ENCODE measurements around the gene TBC1D25. TPM values are rescaled to one million over a fixed set of nuclear protein-coding genes. Genes with fewer than 3 reads are reported as not detected.

TBC1D25 gene
- total and polyA plus RNA-seq, 2 experiments from 2014 or later, result 1.9 to 4.5 TPM

DNA sequence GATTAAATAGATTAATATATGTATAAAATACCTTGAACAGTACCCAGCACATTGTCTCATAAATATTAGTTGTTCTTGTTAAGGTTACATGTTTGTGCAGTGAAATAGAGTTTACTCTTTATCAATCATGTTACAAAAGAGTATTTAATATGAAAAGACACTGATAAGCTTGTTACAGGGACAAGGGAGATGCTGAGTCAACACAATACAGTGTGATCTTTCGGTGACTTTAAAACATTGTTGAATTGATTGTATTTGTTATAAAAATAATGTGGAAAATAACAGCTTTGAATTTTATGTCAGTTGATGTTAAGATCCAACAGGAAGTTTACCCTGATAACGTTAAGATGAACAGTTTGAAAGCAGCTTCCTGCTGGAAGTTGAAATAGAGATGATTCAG is 56.4 kb downstream of the TBC1D25 start:
- H3K27me3 ChIP-seq (ENCODE audit: insufficient read depth), result no peaks in the 10 kb centered on the region
- Mint-ChIP-seq H3K4me1 (peaks cover 5% of the 10 kb centered on the region; the same call in 2 of the 3 replicates), H3K27ac (no peak overlapping the region), H3K36me3 (ENCODE audit: low read depth) (no peaks in the 10 kb centered on the region), H3K4me3 (no peak overlapping the region), H3K9me3 (no peaks in the 10 kb centered on the region), H3K27me3 (ENCODE audit: insufficient read depth, low read depth, poor library complexity) (peaks cover 5% of the 10 kb centered on the region)
- ATAC-seq, result no peak
- H3K36me3 ChIP-seq (ENCODE audit: insufficient read depth), result no peaks in the 10 kb centered on the region
- H2AFZ ChIP-seq, result no peak overlapping the region
- no peaks in the 10 kb centered on the region for H3K79me2 ChIP-seq (replicated peaks; ENCODE audit: insufficient read depth)
- no peak for DNase-seq (ENCODE audit: low spot score)
- no peaks in the 10 kb centered on the region for H3K9me2 ChIP-seq (ENCODE audit: insufficient read depth)
- TF ChIP-seq NANOG (IDR thresholded peaks at IDR 0.05; ENCODE audit: borderline replicate concordance) (no peak), ZNF114 (CRISPR knock-in tag; IDR thresholded peaks at IDR 0.05) (no peak), POLR2AphosphoS5 (IDR thresholded peaks at IDR 0.05; ENCODE audit: low read depth) (no peak), STAT1 (IDR thresholded peaks at IDR 0.05; ENCODE audit: unreplicated experiment) (no peak), CREB1 (CRISPR knock-in tag; IDR thresholded peaks at IDR 0.05; ENCODE audit: low read depth) (no peak), ZNF331 (CRISPR knock-in tag; IDR thresholded peaks at IDR 0.05; ENCODE audit: low read depth) (no peak), JUNB (IDR thresholded peaks at IDR 0.05; ENCODE audit: unreplicated experiment) (no peak), CTCF (conservative IDR thresholded peaks at IDR 0.05; ENCODE audit: low read depth in 2 of 2) (no peak), REST (IDR thresholded peaks at IDR 0.05; ENCODE audit: unreplicated experiment) (no peak), EZH2phosphoT487 (IDR thresholded peaks at IDR 0.05; ENCODE audit: unreplicated experiment) (no peak), EZH2 (IDR thresholded peaks at IDR 0.05; ENCODE audit: low read depth, unreplicated experiment) (no peak)
- TF ChIP-seq, protein P1, sequence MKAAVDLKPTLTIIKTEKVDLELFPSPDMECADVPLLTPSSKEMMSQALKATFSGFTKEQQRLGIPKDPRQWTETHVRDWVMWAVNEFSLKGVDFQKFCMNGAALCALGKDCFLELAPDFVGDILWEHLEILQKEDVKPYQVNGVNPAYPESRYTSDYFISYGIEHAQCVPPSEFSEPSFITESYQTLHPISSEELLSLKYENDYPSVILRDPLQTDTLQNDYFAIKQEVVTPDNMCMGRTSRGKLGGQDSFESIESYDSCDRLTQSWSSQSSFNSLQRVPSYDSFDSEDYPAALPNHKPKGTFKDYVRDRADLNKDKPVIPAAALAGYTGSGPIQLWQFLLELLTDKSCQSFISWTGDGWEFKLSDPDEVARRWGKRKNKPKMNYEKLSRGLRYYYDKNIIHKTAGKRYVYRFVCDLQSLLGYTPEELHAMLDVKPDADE (IDR thresholded peaks at IDR 0.05), result no peak
- TF ChIP-seq, protein P2, sequence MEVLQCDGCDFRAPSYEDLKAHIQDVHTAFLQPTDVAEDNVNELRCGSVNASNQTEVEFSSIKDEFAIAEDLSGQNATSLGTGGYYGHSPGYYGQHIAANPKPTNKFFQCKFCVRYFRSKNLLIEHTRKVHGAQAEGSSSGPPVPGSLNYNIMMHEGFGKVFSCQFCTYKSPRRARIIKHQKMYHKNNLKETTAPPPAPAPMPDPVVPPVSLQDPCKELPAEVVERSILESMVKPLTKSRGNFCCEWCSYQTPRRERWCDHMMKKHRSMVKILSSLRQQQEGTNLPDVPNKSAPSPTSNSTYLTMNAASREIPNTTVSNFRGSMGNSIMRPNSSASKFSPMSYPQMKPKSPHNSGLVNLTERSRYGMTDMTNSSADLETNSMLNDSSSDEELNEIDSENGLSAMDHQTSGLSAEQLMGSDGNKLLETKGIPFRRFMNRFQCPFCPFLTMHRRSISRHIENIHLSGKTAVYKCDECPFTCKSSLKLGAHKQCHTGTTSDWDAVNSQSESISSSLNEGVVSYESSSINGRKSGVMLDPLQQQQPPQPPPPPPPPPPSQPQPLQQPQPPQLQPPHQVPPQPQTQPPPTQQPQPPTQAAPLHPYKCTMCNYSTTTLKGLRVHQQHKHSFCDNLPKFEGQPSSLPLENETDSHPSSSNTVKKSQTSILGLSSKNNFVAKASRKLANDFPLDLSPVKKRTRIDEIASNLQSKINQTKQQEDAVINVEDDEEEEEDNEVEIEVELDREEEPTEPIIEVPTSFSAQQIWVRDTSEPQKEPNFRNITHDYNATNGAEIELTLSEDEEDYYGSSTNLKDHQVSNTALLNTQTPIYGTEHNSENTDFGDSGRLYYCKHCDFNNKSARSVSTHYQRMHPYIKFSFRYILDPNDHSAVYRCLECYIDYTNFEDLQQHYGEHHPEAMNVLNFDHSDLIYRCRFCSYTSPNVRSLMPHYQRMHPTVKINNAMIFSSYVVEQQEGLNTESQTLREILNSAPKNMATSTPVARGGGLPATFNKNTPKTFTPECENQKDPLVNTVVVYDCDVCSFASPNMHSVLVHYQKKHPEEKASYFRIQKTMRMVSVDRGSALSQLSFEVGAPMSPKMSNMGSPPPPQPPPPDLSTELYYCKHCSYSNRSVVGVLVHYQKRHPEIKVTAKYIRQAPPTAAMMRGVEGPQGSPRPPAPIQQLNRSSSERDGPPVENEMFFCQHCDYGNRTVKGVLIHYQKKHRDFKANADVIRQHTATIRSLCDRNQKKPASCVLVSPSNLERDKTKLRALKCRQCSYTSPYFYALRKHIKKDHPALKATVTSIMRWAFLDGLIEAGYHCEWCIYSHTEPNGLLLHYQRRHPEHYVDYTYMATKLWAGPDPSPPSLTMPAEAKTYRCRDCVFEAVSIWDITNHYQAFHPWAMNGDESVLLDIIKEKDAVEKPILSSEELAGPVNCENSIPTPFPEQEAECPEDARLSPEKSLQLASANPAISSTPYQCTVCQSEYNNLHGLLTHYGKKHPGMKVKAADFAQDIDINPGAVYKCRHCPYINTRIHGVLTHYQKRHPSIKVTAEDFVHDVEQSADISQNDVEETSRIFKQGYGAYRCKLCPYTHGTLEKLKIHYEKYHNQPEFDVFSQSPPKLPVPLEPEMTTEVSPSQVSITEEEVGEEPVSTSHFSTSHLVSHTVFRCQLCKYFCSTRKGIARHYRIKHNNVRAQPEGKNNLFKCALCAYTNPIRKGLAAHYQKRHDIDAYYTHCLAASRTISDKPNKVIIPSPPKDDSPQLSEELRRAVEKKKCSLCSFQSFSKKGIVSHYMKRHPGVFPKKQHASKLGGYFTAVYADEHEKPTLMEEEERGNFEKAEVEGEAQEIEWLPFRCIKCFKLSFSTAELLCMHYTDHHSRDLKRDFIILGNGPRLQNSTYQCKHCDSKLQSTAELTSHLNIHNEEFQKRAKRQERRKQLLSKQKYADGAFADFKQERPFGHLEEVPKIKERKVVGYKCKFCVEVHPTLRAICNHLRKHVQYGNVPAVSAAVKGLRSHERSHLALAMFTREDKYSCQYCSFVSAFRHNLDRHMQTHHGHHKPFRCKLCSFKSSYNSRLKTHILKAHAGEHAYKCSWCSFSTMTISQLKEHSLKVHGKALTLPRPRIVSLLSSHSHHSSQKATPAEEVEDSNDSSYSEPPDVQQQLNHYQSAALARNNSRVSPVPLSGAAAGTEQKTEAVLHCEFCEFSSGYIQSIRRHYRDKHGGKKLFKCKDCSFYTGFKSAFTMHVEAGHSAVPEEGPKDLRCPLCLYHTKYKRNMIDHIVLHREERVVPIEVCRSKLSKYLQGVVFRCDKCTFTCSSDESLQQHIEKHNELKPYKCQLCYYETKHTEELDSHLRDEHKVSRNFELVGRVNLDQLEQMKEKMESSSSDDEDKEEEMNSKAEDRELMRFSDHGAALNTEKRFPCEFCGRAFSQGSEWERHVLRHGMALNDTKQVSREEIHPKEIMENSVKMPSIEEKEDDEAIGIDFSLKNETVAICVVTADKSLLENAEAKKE (CRISPR knock-in tag; IDR thresholded peaks at IDR 0.05), result no peak
- H4K20me1 ChIP-seq (replicated peaks; ENCODE audit: insufficient read depth), result no peaks in the 10 kb centered on the region
- H3F3A ChIP-seq (replicated peaks; ENCODE audit: low read depth), result no peaks in the 10 kb centered on the region
- no peaks in the 10 kb centered on the region for H3K4me1 ChIP-seq (ENCODE audit: insufficient read depth)
- no peak overlapping the region for H3K4me2 ChIP-seq
- no peak overlapping the region for H3K4me3 ChIP-seq
- H3K27ac ChIP-seq (ENCODE audit: low read depth), result no peak overlapping the region

All from GM23338 (cell line).